HG03139 (cell line): ENCODE results near the gene HESX1.

Experiments used
- ATAC-seq: cut with Tn5 transposase; IDR thresholded peaks from one replicate; pipeline ENCODE4 v1.9.1; 2021; ENCODE audit not compliant: unreplicated experiment

The HESX1 gene

DNA sequence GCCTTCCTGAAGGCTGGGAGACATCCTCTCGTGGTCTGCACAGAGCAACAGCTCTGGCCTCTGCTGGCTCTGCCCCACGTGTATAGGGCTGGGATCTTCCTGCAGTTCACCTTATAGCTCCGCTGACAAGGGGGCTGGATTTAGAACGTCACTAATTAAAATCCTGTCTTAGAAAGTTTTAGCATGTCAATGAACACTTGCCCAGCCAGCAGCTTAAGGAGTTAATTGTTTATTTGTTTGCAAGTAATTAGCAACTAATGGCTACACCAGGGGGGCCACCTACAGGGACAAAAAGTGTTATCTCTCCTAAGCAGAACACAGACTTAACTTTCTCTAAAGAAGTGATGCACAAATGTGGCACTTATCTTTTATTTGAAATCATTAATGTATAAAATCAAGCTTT, at the start of gene HESX1:
Gene HESX1 (minus strand): TSS at position 84 of the 403 bp plus-strand sequence. CDS start 60 bp downstream, at position 24.
- no peak for ATAC-seq

GRCh38 chr3:57244946-57245345, 45.2 kb upstream of the HESX1 start:
- ATAC-seq, result no peak

GRCh38 chr3:57234613-57235575, 35.1 kb upstream of the HESX1 start:
- peak; percentile 52 for ATAC-seq

- no peak for ATAC-seq
These were observed 34.0 kb upstream of the HESX1 start for GRCh38 chr3:57233799-57234198.

DNA sequence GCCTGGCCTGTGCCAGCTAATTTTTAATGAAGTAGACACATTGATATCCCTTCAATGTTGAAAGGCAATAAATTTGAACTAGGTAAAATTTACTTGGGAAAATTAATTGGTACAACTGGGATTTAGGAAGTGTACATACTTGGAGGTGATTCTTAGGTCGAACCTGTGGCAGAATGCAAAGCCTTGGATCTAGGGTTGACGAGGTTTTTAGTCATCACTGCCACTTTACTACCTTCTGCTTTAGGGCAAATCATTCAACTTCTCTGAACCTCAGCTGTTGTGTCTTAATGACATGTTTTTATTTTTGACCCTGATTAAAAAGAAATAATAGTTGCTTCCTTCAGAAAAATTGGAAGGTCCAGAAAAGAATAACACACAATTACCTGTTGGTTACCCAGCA, 30.2 kb upstream of the HESX1 start:
- no peak for ATAC-seq

GRCh38 chr3:57227930-57228751, 28.4 kb upstream of the HESX1 start:
- ATAC-seq, result peak; percentile 37

- ATAC-seq, result peak; percentile 91
These were observed 27.6 kb upstream of the HESX1 start, which contains the start of gene APPL1 for GRCh38 chr3:57227204-57227929. APPL1 (plus strand) TSS chr3:57227729; CDS start chr3:57227884, 155 bp downstream.

DNA sequence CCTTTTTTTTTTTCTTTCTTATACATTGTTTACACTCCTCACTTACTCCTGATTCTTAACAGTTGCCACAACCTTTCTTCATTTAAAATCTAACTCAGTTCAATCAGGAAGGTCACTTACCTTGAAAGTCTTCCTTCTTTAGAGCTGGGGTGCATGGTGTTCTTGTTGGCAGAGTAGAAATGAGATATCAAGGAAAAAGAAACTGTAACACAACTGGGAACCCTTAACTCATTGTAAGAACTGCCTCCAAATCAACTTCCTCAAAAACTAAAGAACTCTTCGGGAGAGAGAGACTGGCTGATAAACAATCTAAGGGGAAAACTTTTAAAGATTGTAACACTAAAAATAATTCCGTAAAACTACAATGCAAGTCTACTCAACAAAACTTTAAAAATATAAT, 26.4 kb upstream of the HESX1 start:
- no peak for ATAC-seq

DNA sequence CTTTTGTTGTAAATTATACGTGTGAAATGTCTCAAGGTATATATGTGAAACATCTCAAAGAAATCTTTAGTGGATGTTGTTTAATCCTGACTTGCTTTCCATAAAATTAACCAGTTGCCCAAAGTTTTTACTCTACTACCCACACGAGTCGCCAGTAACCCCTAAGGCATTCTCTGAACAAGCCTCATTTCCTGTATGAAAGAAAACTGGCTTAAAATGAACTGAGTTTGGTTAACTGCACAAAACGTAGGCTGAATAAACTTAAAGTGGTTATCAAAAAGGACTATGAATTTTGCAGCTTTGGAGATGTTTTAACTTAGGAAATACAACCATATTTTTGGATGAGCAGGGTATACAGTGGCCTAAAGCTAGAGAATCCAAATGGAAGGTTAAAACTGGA, 25.1 kb upstream of the HESX1 start:
- no peak for ATAC-seq

GRCh38 chr3:57221883-57222282, 22.1 kb upstream of the HESX1 start:
- ATAC-seq, result no peak

- ATAC-seq, result no peak
These were observed 6.6 kb upstream of the HESX1 start for GRCh38 chr3:57206423-57206822.

- ATAC-seq, result no peak
These were observed 5.1 kb downstream of the HESX1 start for GRCh38 chr3:57194641-57195040.

DNA sequence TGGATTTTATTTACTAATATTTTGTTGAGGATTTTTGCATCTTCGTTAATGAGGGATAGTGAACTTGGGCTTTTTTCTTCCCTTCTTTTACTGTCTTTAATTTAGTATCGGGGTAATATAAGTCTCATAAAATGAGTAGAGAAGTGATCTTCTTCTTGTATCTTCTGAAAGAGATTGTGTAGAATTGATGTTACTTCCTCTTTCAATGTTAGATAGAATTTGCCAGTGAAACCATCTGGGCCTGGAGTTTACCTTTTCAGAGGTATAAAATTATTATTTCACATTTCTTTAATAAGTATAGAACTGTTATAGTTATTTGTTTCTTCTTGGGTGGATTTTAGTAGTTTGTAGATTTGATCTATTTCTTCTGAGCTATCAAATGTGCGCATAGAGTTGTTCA, 7.8 kb downstream of the HESX1 start:
- no peak for ATAC-seq

DNA sequence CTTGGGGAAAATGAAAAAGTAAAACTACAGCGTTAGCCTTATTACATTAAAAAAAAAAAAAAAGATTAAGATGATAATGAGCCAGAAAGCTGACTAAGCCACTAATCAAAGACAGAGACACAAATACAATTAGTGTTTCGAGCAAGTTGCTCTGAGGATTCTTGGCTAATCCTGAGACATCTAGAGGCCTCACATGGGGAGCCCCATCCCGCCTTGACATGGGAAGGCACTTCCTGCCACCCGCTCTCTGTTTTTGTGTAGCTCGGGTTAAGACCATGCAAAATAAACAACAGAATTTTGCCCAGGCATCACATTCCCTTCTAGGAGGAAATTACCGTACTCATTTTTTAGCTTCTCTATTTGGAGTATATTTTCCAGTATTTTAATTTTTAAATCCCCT, 15.3 kb downstream of the HESX1 start:
- ATAC-seq, result no peak

DNA sequence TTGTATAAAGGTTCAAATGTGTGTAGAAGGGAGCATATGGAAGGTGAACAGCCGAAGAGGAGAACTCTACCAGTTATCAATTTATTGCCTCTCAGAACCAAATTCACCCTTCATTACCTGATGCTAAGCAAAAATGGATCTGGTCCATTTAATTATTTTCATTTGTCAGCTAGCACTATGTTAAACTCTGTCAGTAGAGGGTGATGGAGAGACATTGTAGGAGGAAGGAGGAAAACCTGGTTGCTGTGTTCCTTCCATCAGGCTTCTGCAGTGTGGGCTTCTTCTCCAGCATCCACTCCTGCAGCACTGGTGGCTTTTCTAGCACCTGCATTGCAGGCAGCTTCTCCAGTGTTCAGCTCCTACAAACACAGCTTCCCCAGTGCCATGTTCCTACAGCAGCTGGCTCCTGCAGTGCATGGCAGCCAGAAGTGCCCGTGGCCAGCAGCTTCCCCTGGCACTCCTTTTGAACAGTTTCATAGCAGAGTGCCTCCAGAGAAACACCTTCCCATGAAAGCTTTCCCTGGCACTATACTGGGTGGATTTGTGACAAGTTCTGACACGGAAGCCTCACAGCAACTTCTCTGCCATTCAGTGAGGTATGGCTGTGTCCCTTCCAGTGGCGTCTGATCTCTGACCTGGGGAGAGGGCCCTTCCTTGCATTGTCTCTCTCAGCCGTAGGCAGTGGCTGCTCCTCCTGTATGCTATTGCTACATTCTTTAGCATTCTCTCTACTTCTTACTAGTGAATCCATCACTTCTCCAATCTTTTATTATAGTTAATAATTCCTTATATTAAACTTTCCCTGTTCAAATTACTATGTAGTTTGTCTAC, 20.0 kb downstream of the HESX1 start:
- no peak for ATAC-seq

- ATAC-seq, result no peak
These were observed 23.7 kb downstream of the HESX1 start for GRCh38 chr3:57176045-57176444.

GRCh38 chr3:57173687-57174086, 26.1 kb downstream of the HESX1 start:
- no peak for ATAC-seq

- ATAC-seq, result no peak
These were observed 28.8 kb downstream of the HESX1 start for GRCh38 chr3:57170946-57171345.

- peak; percentile 64 for ATAC-seq
These were observed 29.7 kb downstream of the HESX1 start for GRCh38 chr3:57169872-57170623.
